Measurements from ENCODE around the gene HNF1B. TPM values are rescaled to one million over a fixed set of nuclear protein-coding genes. Genes with fewer than 3 reads are reported as not detected.

HNF1B gene
- total and polyA plus RNA-seq, 2 donors (not counting 3 experiments of a cell fraction or from before 2014, with no cell fraction given): not detected

DNA sequence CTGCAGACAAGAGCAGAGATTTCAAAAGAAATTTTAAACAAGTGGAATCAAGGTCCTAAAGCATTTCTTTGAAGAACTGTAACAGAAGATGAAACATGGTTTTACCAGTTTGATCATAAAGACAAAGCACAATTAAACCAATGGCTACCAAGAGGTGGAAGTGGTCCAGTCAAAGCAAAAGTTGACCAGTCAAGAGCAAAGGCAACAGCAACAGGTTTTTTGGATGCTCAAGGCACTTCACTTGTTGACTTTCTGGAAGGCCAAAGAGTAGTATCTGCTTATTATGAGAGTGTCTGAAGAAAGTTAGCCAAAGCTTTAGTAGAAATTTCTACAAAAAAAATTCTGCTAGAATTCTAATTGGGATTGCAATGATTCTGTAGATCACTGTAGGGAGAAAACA is 106.9 kb downstream of the HNF1B start:
- ChIA-PET CTCF (no interaction called here), POLR2A (no interaction called here)
- DNase-seq (ENCODE audit: low read depth, low spot score): no peak
- Histone ChIP-seq H3K4me2 (ENCODE audit: insufficient read depth, low read length) (no peak overlapping the region), H3K4me3 (replicated peaks in 1 of 3; ENCODE audit: insufficient read depth in 1 of 3, low read depth in 1 of 3, low read length in 3 of 3) (no peak overlapping the region), H3K4me1 (ENCODE audit: control insufficient read depth, extremely low read depth, insufficient read depth, low read length) (peaks cover 14% of the 10 kb centered on the region), H3K79me2 (ENCODE audit: control insufficient read depth, insufficient read depth, low read length) (peaks cover 65% of the 10 kb centered on the region), H3K27ac (ENCODE audit: insufficient read depth, low read depth, low read length) (no peak overlapping the region), H3K9me1 (replicated peaks; ENCODE audit: control insufficient read depth, extremely low read depth, insufficient read depth, low read length) (no peaks in the 10 kb centered on the region), H2AFZ (ENCODE audit: low read depth, low read length) (no peak overlapping the region), H3K27me3 (ENCODE audit: control insufficient read depth in 2 of 2, insufficient read depth in 2 of 2, low read length in 2 of 2) (no peaks in the 10 kb centered on the region), H3K9ac (replicated peaks; ENCODE audit: extremely low read depth, insufficient read depth, low read length) (no peak overlapping the region), H3K36me3 (ENCODE audit: control insufficient read depth in 2 of 2, extremely low read depth in 1 of 2, insufficient read depth in 2 of 2, low read length in 2 of 2) (peaks cover 2 to 6% of the 10 kb centered on the region in 2 experiments), H4K20me1 (replicated peaks; ENCODE audit: control insufficient read depth, extremely low read depth, insufficient read depth, low read length) (no peaks in the 10 kb centered on the region), H3K9me3 (replicated peaks; ENCODE audit: control insufficient read depth, insufficient read depth, low read length) (no peaks in the 10 kb centered on the region)
- TF ChIP-seq GATA2 (IDR thresholded peaks at IDR 0.05; ENCODE audit: insufficient read depth, insufficient read length, low read depth, low read length): no peak
- no peak for TF ChIP-seq POLR2A (IDR thresholded peaks at IDR 0.05; ENCODE audit: low read depth, low read length)
- TF ChIP-seq, protein P1, sequence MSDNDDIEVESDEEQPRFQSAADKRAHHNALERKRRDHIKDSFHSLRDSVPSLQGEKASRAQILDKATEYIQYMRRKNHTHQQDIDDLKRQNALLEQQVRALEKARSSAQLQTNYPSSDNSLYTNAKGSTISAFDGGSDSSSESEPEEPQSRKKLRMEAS (IDR thresholded peaks at IDR 0.05; ENCODE audit: insufficient read depth, insufficient read length): no peak
- no peak for FAIRE-seq
- no TSS peak for BruUV-seq (replicated peaks)
- intact Hi-C loops (cut with micrococcal nuclease): no loop called here
- dilution Hi-C loops (cut with MboI; ENCODE audit: extremely low pct_ligation_motif_present, low sequenced_read_pairs): no loop called here

Other genes with a start within 250 kb of the HNF1B start
- 42.2 and 43.3 TPM in 2 replicates for gene SYNRG, start 135.6 kb downstream of the HNF1B start, total RNA-seq
- gene SYNRG, start 135.6 kb downstream of the HNF1B start, polyA plus RNA-seq: 12.6 and 15.3 TPM in 2 replicates
- gene DDX52, start 101.6 kb downstream of the HNF1B start, total RNA-seq: 48.4 and 58.4 TPM in 2 replicates
- gene DDX52, start 101.6 kb downstream of the HNF1B start, polyA plus RNA-seq: 10.8 and 12.5 TPM in 2 replicates
- not detected in 2 replicates for gene TBC1D3K, start 179.4 kb upstream of the HNF1B start, total RNA-seq
- not detected in 2 replicates for gene TBC1D3K, start 179.4 kb upstream of the HNF1B start, polyA plus RNA-seq
- 4.6 and 8.5 TPM in 2 replicates for gene TBC1D3L, start 244.0 kb upstream of the HNF1B start, total RNA-seq
- 14.4 and 16.6 TPM in 2 replicates for gene TBC1D3L, start 244.0 kb upstream of the HNF1B start, polyA plus RNA-seq

Measured in endothelial cell of umbilical vein (primary cell).